ENCODE data around the gene WSCD1.

Gene WSCD1

GRCh38 chr17:6135236-6135635, 65.1 kb downstream of the WSCD1 start:
- no peaks in the 10 kb centered on the region for H3K9me3 Mint-ChIP-seq (ENCODE audit: low read depth)
- no peak overlapping the region for H3K4me3 Mint-ChIP-seq
- H3K27me3 Mint-ChIP-seq = peaks cover 10% of the 10 kb centered on the region
- no peak overlapping the region for H3K27ac Mint-ChIP-seq
- no peaks in the 10 kb centered on the region for H3K36me3 Mint-ChIP-seq
- no peaks in the 10 kb centered on the region for H3K4me1 Mint-ChIP-seq (ENCODE audit: low read depth)

- peaks cover 10% of the 10 kb centered on the region for H3K27me3 Mint-ChIP-seq
- H3K27ac Mint-ChIP-seq = no peak overlapping the region
- no peaks in the 10 kb centered on the region for H3K9me3 Mint-ChIP-seq (ENCODE audit: low read depth)
- H3K36me3 Mint-ChIP-seq = no peaks in the 10 kb centered on the region
- no peak overlapping the region for H3K4me3 Mint-ChIP-seq
- H3K4me1 Mint-ChIP-seq (ENCODE audit: low read depth) = no peaks in the 10 kb centered on the region
These were observed 65.8 kb downstream of the WSCD1 start for GRCh38 chr17:6135996-6136395.

DNA sequence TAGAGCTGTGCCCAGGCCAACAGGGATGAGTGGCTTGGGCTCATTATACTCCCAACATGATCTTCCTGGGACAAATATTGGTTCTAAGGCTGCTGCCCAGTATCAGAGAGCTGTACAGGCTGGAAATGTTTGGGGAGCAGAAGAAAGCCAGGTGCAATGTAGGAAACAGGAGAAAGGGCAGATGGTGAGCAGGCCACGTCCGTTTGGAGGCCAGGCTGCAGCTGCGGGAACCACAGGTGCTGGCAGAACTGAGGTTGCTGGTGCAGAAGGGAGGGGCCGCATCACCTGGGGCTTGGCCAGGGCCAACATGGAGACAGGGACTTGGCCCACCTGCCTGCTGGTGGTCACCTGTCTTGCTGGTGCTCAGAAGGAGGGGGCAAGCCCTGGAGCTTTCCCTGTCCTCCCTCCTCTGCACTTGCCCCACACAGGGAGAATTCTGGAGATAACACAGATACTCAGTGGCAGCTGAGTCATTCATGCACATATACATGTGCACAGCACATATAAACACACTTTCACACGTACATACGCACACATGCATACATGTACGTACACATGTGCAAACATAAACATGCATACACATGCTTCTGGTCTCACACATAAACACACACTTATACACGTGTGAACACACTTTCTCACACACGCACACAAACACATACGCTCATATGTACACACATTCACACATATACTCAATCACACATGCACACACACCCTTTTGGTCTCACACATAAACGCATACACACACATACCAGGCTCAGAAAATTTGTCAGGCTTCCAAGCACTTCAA, 67.7 kb downstream of the WSCD1 start:
- H3K36me3 Mint-ChIP-seq = no peaks in the 10 kb centered on the region
- no peaks in the 10 kb centered on the region for H3K9me3 Mint-ChIP-seq (ENCODE audit: low read depth)
- peaks cover 13% of the 10 kb centered on the region for H3K27me3 Mint-ChIP-seq
- no peak overlapping the region for H3K4me3 Mint-ChIP-seq
- no peaks in the 10 kb centered on the region for H3K4me1 Mint-ChIP-seq (ENCODE audit: low read depth)
- H3K27ac Mint-ChIP-seq = no peak overlapping the region

DNA sequence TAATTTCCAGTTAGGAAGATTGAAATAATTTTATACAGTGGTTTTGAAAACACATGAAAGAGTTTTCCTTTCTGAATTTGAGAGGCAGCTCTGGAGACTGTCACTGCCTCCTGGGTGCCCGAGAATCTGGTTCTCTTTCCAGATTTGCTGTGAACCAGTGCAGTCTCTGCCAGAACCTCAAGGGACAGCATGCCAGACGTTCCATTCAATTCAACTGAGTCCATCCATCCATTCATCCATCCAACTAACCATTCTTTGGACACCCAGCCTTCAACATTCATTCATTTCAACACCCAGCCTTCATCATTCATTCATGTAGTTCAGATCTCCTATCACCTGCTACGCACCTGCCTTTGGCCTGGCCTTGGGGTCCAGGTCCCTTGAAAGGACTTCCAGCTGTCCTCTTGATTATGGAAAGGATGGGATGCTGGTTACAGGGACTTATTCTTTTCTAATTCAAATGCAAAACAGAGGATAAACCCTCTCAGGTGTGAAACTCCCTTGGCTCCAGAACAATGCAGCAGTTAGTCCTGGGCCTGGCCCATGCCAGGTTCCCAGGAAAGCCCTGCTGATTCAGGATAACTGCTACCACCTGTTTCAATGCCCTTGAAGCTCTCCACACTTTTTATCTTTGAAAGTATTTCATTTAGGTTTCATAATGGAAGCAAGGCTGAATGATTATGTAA, 68.7 kb downstream of the WSCD1 start:
- Mint-ChIP-seq H3K4me3 (no peak overlapping the region), H3K27ac (no peak overlapping the region), H3K36me3 (no peaks in the 10 kb centered on the region), H3K4me1 (ENCODE audit: low read depth) (no peaks in the 10 kb centered on the region), H3K9me3 (ENCODE audit: low read depth) (no peaks in the 10 kb centered on the region), H3K27me3 (peaks cover 13% of the 10 kb centered on the region)

DNA sequence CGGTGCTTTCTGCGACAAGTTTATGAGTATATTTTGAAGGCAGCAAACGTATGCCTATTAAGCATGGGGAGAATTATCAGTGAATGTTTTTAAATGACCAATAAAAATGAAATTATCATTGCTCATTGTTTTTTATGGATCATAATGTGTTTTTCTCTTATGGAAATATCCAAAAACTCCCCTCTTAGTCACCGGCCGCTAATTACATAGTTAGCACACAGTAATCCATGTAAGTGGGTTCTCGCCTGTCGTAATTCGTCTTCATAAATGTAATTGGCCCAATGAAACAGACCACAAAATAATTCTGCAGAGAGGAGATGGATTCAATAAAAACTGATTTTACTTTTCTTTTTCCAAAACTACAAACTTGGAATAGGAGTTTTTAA, 69.3 kb downstream of the WSCD1 start:
- no peaks in the 10 kb centered on the region for H3K4me1 Mint-ChIP-seq (ENCODE audit: low read depth)
- no peak overlapping the region for H3K4me3 Mint-ChIP-seq
- H3K27ac Mint-ChIP-seq = no peak overlapping the region
- no peaks in the 10 kb centered on the region for H3K36me3 Mint-ChIP-seq
- H3K9me3 Mint-ChIP-seq (ENCODE audit: low read depth) = no peaks in the 10 kb centered on the region
- H3K27me3 Mint-ChIP-seq = peaks cover 13% of the 10 kb centered on the region

- H3K27me3 Mint-ChIP-seq = peaks cover 13% of the 10 kb centered on the region
- H3K4me3 Mint-ChIP-seq = no peak overlapping the region
- no peak overlapping the region for H3K27ac Mint-ChIP-seq
- H3K4me1 Mint-ChIP-seq (ENCODE audit: low read depth) = no peaks in the 10 kb centered on the region
- H3K9me3 Mint-ChIP-seq (ENCODE audit: low read depth) = no peaks in the 10 kb centered on the region
- no peaks in the 10 kb centered on the region for H3K36me3 Mint-ChIP-seq
These were observed 70.0 kb downstream of the WSCD1 start for GRCh38 chr17:6140188-6140587.

- no peaks in the 10 kb centered on the region for H3K9me3 Mint-ChIP-seq (ENCODE audit: low read depth)
- peaks cover 13% of the 10 kb centered on the region for H3K27me3 Mint-ChIP-seq
- H3K27ac Mint-ChIP-seq = no peak overlapping the region
- no peak overlapping the region for H3K4me3 Mint-ChIP-seq
- H3K36me3 Mint-ChIP-seq = no peaks in the 10 kb centered on the region
- no peaks in the 10 kb centered on the region for H3K4me1 Mint-ChIP-seq (ENCODE audit: low read depth)
These were observed 70.7 kb downstream of the WSCD1 start for GRCh38 chr17:6140728-6141330.

DNA sequence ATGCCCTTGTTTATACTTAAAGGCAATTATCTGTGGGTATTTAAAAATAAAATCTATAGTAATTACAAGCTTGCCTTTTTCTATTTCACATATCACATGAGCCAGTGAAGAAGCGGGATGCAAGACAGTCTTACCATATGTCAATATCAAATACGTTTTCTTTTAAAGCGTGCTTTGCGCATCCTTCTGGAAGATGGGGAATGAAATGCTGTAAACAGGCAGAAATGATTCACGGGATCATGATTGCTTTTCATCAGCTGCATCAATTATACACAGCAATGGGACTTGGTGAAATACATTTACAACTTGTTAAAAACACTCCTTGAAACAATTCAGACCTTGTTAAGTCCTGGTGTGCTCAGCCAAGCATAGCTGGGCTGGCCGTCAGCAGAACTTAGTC, 72.5 kb downstream of the WSCD1 start:
- Mint-ChIP-seq H3K4me1 (ENCODE audit: low read depth) (no peaks in the 10 kb centered on the region), H3K9me3 (ENCODE audit: low read depth) (no peaks in the 10 kb centered on the region), H3K27ac (no peak overlapping the region), H3K36me3 (no peaks in the 10 kb centered on the region), H3K27me3 (peaks cover 8% of the 10 kb centered on the region), H3K4me3 (no peak overlapping the region)

DNA sequence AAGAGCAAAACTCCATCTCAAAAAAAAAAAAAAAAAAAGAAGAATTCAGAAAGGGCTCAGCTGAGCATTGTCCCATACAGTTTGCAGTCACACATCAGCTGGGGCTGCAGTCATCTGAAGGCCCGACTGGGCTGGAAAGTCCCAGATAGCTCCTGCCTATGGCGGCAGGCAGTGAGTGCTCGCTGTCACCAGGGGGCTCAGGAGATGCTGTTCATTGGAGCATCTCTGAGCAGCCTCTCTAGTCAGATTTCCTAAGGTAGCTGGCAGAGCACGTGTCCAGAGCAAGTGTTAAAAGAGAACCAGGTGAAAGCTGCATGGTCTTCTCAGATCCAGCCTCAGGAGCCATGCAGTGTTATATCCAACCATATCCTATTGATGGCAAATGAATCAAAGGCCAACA, 75.8 kb downstream of the WSCD1 start:
- Mint-ChIP-seq H3K36me3 (no peaks in the 10 kb centered on the region), H3K4me1 (ENCODE audit: low read depth) (no peaks in the 10 kb centered on the region), H3K27me3 (peaks cover 9% of the 10 kb centered on the region), H3K9me3 (ENCODE audit: low read depth) (no peaks in the 10 kb centered on the region), H3K27ac (no peak overlapping the region), H3K4me3 (no peak overlapping the region)

GRCh38 chr17:6147042-6147441, 76.9 kb downstream of the WSCD1 start:
- H3K36me3 Mint-ChIP-seq = no peaks in the 10 kb centered on the region
- no peak overlapping the region for H3K4me3 Mint-ChIP-seq
- H3K4me1 Mint-ChIP-seq (ENCODE audit: low read depth) = no peaks in the 10 kb centered on the region
- no peak overlapping the region for H3K27ac Mint-ChIP-seq
- H3K27me3 Mint-ChIP-seq = peaks cover 5% of the 10 kb centered on the region
- no peaks in the 10 kb centered on the region for H3K9me3 Mint-ChIP-seq (ENCODE audit: low read depth)

GRCh38 chr17:6153375-6153774, 83.2 kb downstream of the WSCD1 start:
- Mint-ChIP-seq H3K4me1 (ENCODE audit: low read depth) (no peaks in the 10 kb centered on the region), H3K36me3 (no peaks in the 10 kb centered on the region), H3K27me3 (peaks cover 11% of the 10 kb centered on the region), H3K4me3 (no peak overlapping the region), H3K9me3 (ENCODE audit: low read depth) (no peaks in the 10 kb centered on the region), H3K27ac (no peak overlapping the region)

GRCh38 chr17:6157716-6158115, 87.5 kb downstream of the WSCD1 start:
- Mint-ChIP-seq H3K4me3 (no peak overlapping the region), H3K27me3 (peaks cover 17% of the 10 kb centered on the region), H3K27ac (no peak overlapping the region), H3K36me3 (no peaks in the 10 kb centered on the region), H3K9me3 (ENCODE audit: low read depth) (no peaks in the 10 kb centered on the region), H3K4me1 (ENCODE audit: low read depth) (no peaks in the 10 kb centered on the region)

DNA sequence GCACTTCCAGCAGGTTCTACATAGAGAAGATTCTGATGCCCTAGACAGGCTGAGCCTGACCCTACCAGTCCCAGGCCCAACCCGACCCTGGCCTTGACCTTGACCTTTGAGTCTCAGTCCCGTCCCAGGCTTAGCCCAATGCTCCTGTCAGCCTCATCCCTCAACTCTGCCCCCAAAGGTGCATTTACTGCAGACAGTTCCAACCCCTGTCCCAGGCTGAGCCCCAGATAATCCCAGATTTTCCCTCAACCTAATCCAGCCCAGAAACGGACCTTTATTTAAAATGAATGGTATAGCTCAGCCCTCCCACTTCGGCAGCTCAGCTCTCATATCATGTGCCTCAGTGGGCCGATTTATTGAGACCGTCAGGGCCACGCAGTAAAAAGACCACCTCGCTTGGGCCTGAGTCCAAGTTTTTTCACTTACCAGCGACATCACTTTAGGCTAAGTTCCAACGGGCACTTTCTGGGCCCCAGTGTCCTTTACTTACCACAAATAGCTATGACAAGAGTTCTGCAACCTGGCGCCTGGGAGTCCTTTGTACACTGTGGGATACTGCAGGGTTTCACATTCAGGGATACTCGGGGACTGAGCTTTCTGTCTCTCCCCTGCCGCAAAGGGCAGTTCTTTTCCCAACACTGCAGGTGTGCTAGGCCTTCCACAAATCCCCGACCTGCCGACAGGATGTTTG, 89.5 kb downstream of the WSCD1 start:
- Mint-ChIP-seq H3K27ac (no peak overlapping the region), H3K27me3 (peaks cover 13% of the 10 kb centered on the region), H3K9me3 (ENCODE audit: low read depth) (no peaks in the 10 kb centered on the region), H3K4me3 (no peak overlapping the region), H3K36me3 (no peaks in the 10 kb centered on the region), H3K4me1 (ENCODE audit: low read depth) (no peaks in the 10 kb centered on the region)

DNA sequence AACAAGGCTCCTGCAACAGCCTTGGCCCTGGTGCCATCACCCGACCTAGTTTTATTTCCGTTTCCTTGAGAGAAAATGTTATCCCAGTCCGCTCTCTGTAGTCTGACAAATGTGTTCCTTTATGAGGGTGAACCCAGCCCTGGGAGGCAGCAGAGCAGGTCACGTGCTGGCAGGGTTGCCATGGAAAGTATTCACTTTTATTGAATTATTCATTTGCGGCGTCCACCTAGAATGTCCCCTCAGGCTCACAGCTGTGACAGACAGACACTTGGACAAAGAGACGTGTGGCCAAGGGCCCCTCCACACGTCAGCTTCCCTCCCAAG, 90.0 kb downstream of the WSCD1 start:
- Mint-ChIP-seq H3K27ac (no peak overlapping the region), H3K4me3 (no peak overlapping the region), H3K27me3 (peaks cover 14% of the 10 kb centered on the region), H3K36me3 (no peaks in the 10 kb centered on the region), H3K4me1 (ENCODE audit: low read depth) (no peaks in the 10 kb centered on the region), H3K9me3 (ENCODE audit: low read depth) (no peaks in the 10 kb centered on the region)
